ENCODE measurements around the gene TLR6.

Gene TLR6

DNA sequence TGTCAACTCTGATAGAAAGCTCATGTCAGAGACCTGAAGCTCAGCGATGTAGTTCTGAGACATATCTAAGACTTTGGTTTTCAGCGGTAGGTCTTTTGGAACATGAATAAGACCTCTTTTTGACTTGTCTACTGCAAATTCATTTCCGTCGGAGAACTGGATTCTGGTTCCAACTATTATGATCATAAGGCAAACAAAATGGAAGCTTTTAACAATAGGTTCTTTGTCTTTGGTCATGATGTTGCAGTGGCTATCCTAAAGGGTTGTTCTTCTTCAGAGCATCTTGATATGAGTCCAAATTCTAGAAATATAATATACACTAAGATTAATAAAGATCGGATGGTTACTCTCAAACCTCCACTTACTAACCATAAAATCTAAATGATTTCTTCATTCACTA is 27.4 kb downstream of the TLR6 start:
- DNase-seq, result no peak
- no peaks in the 10 kb centered on the region for H3K36me3 ChIP-seq
- H3K27me3 ChIP-seq (ENCODE audit: insufficient read depth, low read depth, severe bottlenecking), result no peaks in the 10 kb centered on the region
- no peak overlapping the region for H3K27ac ChIP-seq
- H3K9me3 ChIP-seq (ENCODE audit: severe bottlenecking), result no peaks in the 10 kb centered on the region
- TF ChIP-seq, protein P1, sequence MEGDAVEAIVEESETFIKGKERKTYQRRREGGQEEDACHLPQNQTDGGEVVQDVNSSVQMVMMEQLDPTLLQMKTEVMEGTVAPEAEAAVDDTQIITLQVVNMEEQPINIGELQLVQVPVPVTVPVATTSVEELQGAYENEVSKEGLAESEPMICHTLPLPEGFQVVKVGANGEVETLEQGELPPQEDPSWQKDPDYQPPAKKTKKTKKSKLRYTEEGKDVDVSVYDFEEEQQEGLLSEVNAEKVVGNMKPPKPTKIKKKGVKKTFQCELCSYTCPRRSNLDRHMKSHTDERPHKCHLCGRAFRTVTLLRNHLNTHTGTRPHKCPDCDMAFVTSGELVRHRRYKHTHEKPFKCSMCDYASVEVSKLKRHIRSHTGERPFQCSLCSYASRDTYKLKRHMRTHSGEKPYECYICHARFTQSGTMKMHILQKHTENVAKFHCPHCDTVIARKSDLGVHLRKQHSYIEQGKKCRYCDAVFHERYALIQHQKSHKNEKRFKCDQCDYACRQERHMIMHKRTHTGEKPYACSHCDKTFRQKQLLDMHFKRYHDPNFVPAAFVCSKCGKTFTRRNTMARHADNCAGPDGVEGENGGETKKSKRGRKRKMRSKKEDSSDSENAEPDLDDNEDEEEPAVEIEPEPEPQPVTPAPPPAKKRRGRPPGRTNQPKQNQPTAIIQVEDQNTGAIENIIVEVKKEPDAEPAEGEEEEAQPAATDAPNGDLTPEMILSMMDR (IDR thresholded peaks at IDR 0.05; ENCODE audit: low read depth, low read length), result no peak
- no peak overlapping the region for H3K4me3 ChIP-seq (ENCODE audit: low read depth, low read length)

DNA sequence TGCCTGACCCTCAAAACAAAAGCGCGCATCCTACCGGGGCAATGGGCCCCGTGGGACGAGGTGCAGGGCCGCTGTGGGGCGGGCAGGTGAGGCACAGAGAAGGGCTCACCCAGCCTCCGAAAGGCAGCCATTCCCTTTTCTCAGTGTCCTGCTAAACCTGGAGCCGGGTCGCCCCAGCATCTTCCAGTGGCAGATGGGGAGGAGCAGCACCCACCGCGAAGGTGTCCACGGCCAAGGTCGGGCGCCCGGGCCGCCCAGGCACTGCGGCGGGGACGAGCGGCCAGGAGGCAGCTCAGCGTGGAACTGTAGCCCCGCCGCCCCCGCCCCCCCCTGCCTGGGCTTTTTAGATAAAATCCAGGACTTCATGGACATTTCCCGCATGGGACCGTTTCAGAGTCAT is 32.9 kb downstream of the TLR6 start:
- no peaks in the 10 kb centered on the region for H3K27me3 ChIP-seq (ENCODE audit: insufficient read depth, low read depth, severe bottlenecking)
- no peak overlapping the region for H3K27ac ChIP-seq
- no peak for DNase-seq
- H3K4me3 ChIP-seq (ENCODE audit: low read depth, low read length), result no peak overlapping the region
- H3K36me3 ChIP-seq, result no peaks in the 10 kb centered on the region
- TF ChIP-seq, protein P1 (IDR thresholded peaks at IDR 0.05; ENCODE audit: low read depth, low read length), result no peak
- no peaks in the 10 kb centered on the region for H3K9me3 ChIP-seq (ENCODE audit: severe bottlenecking)

DNA sequence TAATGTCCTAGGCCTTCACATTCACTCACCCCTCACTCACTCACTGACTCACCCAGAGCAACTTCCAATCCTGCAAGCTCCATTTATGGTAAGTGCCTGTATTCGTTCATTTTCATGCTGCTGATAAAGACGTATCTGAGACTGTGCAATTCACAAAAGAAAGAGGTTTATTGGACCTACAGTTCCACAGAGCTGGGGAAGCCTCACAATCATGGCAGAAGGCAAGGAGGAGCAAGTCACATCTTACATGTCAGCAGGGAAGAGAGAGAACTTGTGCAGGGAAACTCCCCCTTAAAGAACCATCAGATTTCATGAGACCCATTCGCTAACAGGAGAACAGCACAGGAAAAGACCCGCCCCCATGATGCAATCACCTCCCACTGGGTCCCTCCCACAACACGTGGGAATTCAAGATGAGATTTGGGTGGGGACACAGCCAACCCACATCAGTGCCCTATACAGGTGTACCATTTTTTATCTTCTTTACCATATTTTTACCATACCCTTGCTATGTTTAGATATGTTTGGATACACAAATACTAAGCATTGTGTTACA is 33.8 kb downstream of the TLR6 start:
- no peak overlapping the region for H3K4me3 ChIP-seq (ENCODE audit: low read depth, low read length)

DNA sequence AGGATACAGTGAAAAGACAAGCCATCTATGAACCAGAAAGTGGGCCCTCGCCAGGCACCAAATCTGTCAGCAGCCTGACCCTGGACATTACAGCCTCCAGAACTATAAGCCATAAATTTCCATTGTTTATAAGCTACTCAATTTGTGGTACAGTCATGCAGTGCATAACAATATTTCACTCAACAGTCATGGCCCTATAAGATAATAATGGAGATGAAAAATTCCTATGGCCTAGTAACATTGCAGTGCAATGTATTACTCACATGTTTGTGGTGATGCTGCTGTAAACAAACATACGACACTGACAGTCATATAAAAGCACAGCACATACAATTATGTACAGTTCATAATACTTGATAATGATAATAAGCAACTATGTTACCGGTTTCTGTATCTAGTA is 34.9 kb downstream of the TLR6 start:
- H3K4me3 ChIP-seq (ENCODE audit: low read depth, low read length), result no peak overlapping the region
- no peaks in the 10 kb centered on the region for H3K27me3 ChIP-seq (ENCODE audit: insufficient read depth, low read depth, severe bottlenecking)
- no peak overlapping the region for H3K27ac ChIP-seq
- H3K36me3 ChIP-seq, result no peaks in the 10 kb centered on the region
- DNase-seq, result no peak
- TF ChIP-seq, protein P1 (IDR thresholded peaks at IDR 0.05; ENCODE audit: low read depth, low read length), result no peak
- H3K9me3 ChIP-seq (ENCODE audit: severe bottlenecking), result no peaks in the 10 kb centered on the region

More for the DNA sequence above, 33.8 kb downstream of the TLR6 start:
- no peaks in the 10 kb centered on the region for H3K27me3 ChIP-seq (ENCODE audit: insufficient read depth, low read depth, severe bottlenecking)
- H3K9me3 ChIP-seq (ENCODE audit: severe bottlenecking), result no peaks in the 10 kb centered on the region
- no peak overlapping the region for H3K27ac ChIP-seq
- no peak for DNase-seq
- TF ChIP-seq, protein P1 (IDR thresholded peaks at IDR 0.05; ENCODE audit: low read depth, low read length), result no peak
- no peaks in the 10 kb centered on the region for H3K36me3 ChIP-seq

DNA sequence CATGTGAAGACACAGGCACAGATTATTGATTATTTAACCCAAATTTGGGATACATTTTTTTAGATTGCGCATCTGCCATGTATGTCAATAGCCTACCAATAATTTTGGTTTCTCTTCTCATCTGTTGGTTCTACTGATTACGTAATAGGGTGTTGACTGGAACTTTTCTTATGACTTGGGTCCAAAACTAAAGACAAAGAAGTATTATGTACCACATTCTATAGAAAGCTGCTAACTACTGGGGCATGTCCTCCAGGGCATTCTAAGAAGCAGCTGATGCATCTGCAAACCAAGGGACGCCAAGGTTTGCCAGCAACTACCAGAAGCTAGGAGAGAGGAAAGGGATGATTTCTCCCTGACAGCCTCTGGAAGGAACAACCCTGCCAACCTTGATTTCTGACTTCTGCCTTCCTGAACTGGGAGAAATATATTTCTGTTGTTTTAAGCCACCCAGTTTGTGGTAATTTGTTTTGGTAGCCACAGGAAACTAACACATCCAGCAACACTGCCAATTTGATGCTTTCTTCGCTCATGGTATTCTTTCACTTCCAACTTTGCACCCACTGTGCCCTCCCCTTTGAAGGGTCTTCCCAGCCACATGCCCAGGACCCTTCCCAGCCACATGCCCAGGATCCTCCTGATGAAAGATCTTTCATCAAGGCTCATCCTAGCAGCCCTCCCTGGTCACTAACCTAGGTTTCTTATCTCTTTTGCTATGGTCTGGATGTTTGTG is 36.1 kb downstream of the TLR6 start:
- TF ChIP-seq, protein P1 (IDR thresholded peaks at IDR 0.05; ENCODE audit: low read depth, low read length), result no peak
- Histone ChIP-seq H3K9me3 (ENCODE audit: severe bottlenecking) (no peaks in the 10 kb centered on the region), H3K36me3 (no peaks in the 10 kb centered on the region), H3K27me3 (ENCODE audit: insufficient read depth, low read depth, severe bottlenecking) (no peaks in the 10 kb centered on the region), H3K4me3 (ENCODE audit: low read depth, low read length) (no peak overlapping the region), H3K27ac (no peak overlapping the region)
- DNase-seq, result no peak
